HEK293 (cell line): Measurements from ENCODE around the gene SLC5A1.
"Not testable (repeated sequence)": the region's sequence is repeated elsewhere in the genome, so short reads cannot be mapped to it uniquely, and the experiment has no call there.

Experiments used
- SALL2 ChIP-seq: fragments of 450-650 bp; formaldehyde crosslinking; IDR thresholded peaks from 2 replicates; pipeline ENCODE4 v1.5.0; 2017; ENCODE audit warnings: missing biosample characterization, mild to moderate bottlenecking, missing genetic modification characterization, borderline replicate concordance
- TCF7L2 ChIP-seq: IDR thresholded peaks from 2 replicates; pipeline ENCODE4 v1.6.1; 2011; ENCODE audit warnings: low read depth, mild to moderate bottlenecking, inconsistent platforms, low read length, moderate library complexity, borderline replicate concordance
- YY1 ChIP-seq: fragments of 450-650 bp; formaldehyde crosslinking; IDR thresholded peaks from 2 replicates; pipeline ENCODE4 v1.5.1; 2018; ENCODE audit warnings: missing biosample characterization, missing genetic modification characterization

DNA sequence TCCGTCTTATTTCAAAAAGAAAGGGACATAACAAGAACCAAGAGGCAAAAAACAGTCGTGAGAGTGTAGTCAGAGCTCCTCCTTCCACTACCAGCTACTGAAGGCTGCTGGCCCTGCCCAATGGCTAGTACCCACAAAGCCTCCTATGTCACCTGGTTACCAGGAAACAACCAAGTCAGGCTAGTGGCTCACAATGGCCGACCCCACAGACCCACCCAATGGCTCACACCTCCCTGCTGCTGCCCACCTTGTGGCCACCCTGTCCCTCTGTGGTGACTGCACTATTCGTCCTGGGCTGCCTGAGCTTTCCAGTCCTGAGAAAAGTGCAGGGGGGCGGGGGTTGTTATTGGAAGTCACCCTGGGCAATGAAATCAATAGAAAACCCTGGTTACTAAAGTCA is 114.6 kb downstream of the SLC5A1 start:
- TF ChIP-seq TCF7L2; SALL2 (tag by site-specific recombination); YY1 (tag by site-specific recombination): not testable (repeated sequence)
